ENCODE data around the gene KRT7. TPM values are rescaled to one million over a fixed set of nuclear protein-coding genes. Genes with fewer than 3 reads are reported as not detected.

Gene KRT7
- total RNA-seq, 1 donor from 2014 or later: not detected

DNA sequence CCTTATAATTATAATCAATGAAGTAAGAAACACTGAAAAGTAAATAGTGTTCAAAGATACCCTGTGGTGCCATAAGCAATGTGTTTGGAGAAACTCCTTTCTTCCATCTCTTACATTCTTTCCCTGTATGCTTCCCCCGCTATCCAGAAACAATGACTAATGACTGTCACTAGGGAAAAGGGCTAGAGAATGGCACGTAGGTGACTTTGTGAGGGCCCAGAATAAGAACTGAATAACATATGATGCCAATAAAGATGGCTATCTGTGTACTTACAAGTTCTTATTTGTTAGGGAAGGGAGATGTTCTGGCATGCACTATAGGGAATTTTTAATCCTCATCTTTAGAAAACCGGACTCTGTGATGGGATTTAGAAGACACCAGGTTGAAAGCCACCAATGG lies 4.7 kb upstream of the KRT7 start:
- no peaks in the 10 kb centered on the region for H3K9me3 ChIP-seq (ENCODE audit: control insufficient read depth in 3 of 3, low read length in 3 of 3)
- H3K9ac ChIP-seq (ENCODE audit: low read depth in 1 of 3, low read length in 3 of 3): no peak overlapping the region
- H3K4me1 ChIP-seq (ENCODE audit: control insufficient read depth in 3 of 3, insufficient read depth in 3 of 3, low read length in 3 of 3): peaks cover 19 to 23% (median 19%) of the 10 kb centered on the region in 3 donors
- no peaks in the 10 kb centered on the region for H3K36me3 ChIP-seq (ENCODE audit: control insufficient read depth in 3 of 3, insufficient read depth in 3 of 3, low read length in 3 of 3)
- no peak overlapping the region for H3K27ac ChIP-seq (ENCODE audit: low read depth, low read length)
- no peak overlapping the region for H3K4me3 ChIP-seq (ENCODE audit: low read length in 3 of 3)
- peaks cover 16 to 21% (median 17%) of the 10 kb centered on the region in 3 donors for H3K27me3 ChIP-seq (ENCODE audit: control insufficient read depth in 3 of 3, insufficient read depth in 3 of 3, low read length in 3 of 3)

DNA sequence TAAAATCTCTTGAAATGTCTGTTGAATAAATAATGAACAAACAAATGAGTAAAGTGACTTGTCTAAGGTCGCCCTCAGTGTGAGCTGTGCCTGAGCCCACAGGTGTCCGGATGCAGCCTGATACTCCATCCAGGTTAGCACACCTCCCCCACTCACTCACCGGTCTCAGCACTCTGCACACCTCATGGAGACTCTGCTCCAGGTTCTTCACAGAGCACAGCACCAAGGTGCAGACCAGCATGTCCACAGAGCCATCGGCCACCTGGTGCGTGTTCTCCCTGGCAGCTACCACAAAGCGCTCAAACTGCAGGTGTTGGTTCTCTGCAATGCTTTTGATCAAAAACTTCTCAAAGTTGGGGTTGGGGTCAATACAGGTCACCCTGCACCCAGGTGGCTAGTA lies 4.1 kb upstream of the KRT7 start:
- Histone ChIP-seq H3K4me1 (ENCODE audit: control insufficient read depth in 3 of 3, insufficient read depth in 3 of 3, low read length in 3 of 3) (peaks cover 19 to 23% (median 19%) of the 10 kb centered on the region in 3 donors), H3K27ac (ENCODE audit: low read depth, low read length) (no peak overlapping the region), H3K9me3 (ENCODE audit: control insufficient read depth in 3 of 3, low read length in 3 of 3) (no peaks in the 10 kb centered on the region), H3K36me3 (ENCODE audit: control insufficient read depth in 3 of 3, insufficient read depth in 3 of 3, low read length in 3 of 3) (no peaks in the 10 kb centered on the region), H3K9ac (ENCODE audit: low read depth in 1 of 3, low read length in 3 of 3) (no peak overlapping the region), H3K27me3 (ENCODE audit: control insufficient read depth in 3 of 3, insufficient read depth in 3 of 3, low read length in 3 of 3) (peaks cover 21 to 26% (median 22%) of the 10 kb centered on the region in 3 donors), H3K4me3 (ENCODE audit: low read length in 3 of 3) (no peak overlapping the region)

DNA sequence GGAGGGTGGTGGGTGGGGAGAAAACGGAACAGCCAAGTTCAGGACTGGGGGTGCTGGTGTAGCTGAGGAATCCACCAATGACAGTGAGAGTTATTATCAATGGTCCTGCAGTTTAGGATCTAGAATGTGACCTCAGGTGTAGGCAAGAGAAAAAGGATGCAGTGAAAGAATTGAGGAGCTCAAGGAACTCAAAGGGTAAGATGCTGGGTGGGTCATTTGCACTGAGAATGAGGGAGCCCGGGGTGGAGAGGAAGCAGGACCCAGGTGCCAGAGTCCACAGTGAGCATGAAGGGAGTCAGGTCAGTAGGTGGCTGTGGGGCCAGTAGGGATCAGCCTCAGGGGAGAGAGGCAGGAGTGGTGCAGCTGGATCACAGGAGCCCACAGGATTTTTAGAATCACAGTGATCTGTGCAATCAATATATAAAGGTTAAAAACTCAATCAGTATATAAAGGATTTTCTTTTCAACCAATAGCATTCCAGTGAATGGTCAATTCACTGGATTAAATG lies 3.2 kb upstream of the KRT7 start:
- Histone ChIP-seq H3K4me1 (ENCODE audit: control insufficient read depth in 3 of 3, insufficient read depth in 3 of 3, low read length in 3 of 3) (peaks cover 19 to 23% (median 19%) of the 10 kb centered on the region in 3 donors), H3K9ac (ENCODE audit: low read depth in 1 of 3, low read length in 3 of 3) (no peak overlapping the region), H3K9me3 (ENCODE audit: control insufficient read depth in 3 of 3, low read length in 3 of 3) (no peaks in the 10 kb centered on the region), H3K36me3 (ENCODE audit: control insufficient read depth in 3 of 3, insufficient read depth in 3 of 3, low read length in 3 of 3) (no peaks in the 10 kb centered on the region), H3K27ac (ENCODE audit: low read depth, low read length) (no peak overlapping the region), H3K4me3 (ENCODE audit: low read length in 3 of 3) (no peak overlapping the region), H3K27me3 (ENCODE audit: control insufficient read depth in 3 of 3, insufficient read depth in 3 of 3, low read length in 3 of 3) (peaks cover 22 to 31% (median 27%) of the 10 kb centered on the region in 3 donors)

DNA sequence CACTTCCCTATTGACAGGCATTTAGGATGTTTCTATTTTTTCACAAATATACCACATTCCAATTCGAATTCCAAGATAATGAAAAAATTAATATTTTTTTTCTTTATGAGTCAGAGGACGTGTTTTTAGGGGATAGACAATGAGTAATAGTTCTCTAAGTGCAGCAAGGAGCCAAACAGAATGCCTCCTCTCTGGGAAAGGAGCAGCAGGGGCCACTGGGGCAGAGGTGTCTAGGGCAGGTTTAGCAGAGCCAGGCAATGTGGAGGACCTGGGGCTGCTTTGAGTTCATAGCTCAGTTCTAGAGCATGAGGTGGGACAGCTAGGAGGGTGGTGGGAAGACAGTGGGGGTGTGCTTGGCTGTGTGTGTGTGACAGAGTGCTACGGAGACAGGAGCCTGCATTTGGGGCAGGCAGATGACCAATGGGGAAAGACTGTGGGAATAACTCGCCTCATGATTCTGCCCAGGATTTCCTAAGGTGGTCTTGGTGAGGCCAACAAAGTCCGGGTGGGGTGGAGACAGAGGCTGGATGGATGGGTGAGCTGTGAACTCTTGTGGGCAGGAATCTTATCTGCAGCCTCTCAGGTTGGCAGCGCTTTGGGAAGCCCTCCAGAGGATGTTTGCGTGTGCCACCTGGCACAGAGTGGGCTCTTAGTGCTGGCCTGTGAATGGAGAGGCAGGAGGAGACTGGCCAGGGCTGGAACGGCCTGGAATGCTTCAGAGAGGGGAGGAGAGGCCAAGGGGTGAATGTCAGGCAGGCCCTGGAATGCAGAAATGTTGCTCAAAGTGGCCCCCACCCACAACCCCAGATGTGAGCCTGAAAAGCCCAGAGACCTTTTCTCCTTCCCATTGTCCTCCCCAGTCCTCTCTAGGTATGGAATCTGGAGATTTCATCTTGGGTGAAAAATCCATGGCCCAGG lies 2.4 kb upstream of the KRT7 start:
- H3K4me1 ChIP-seq (ENCODE audit: control insufficient read depth in 3 of 3, insufficient read depth in 3 of 3, low read length in 3 of 3): peaks cover 19 to 23% (median 19%) of the 10 kb centered on the region in 3 donors
- H3K27me3 ChIP-seq (ENCODE audit: control insufficient read depth in 3 of 3, insufficient read depth in 3 of 3, low read length in 3 of 3): peaks cover 25 to 39% (median 33%) of the 10 kb centered on the region in 3 donors
- H3K4me3 ChIP-seq (ENCODE audit: low read length in 3 of 3): no peak overlapping the region
- no peak overlapping the region for H3K9ac ChIP-seq (ENCODE audit: low read depth in 1 of 3, low read length in 3 of 3)
- H3K9me3 ChIP-seq (ENCODE audit: control insufficient read depth in 3 of 3, low read length in 3 of 3): no peaks in the 10 kb centered on the region
- no peak overlapping the region for H3K27ac ChIP-seq (ENCODE audit: low read depth, low read length)
- no peaks in the 10 kb centered on the region for H3K36me3 ChIP-seq (ENCODE audit: control insufficient read depth in 3 of 3, insufficient read depth in 3 of 3, low read length in 3 of 3)

DNA sequence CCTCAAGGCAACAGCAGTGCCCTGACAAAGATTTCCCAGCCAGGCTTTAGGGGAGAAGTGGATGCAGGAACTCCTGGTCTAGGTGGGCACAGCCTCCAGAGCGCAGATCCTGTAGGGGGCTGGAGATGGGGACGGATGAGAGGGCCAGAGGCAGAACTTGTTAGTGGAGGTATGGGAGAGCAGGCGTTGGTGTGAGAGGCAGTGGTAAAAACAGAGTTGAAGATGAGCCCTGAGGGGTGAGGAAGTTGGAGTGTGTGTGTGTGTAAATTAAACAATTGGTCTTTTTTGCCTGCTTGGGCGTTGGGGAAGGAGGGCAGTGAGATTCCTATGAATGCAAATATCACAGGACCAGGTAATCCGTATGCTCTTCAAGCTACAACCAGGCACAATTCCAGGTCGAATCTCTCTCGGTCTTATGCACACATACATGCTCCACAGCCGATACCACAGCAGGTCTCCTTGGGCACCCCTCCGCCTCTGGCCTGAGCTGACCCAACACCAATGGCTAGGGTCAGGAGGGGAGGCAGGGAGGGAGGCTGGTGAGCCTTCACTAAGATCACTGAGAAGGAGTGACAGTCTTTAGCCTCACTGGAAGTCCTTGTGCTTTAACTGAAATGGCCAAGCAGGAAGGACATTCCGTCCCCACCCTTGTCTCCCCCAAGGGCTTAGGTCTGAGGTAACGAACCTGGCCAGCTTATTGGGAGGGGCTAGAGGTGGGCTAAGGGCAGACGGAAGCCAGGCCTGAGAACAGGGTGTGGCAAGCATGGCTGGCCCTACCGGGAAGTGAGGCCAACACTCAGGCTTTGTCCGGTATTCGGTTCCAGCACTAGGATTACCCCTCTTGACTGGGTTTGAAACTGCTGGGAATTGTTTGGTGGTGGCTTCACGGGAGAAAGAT lies 1.5 kb upstream of the KRT7 start:
- Histone ChIP-seq H3K27ac (ENCODE audit: low read depth, low read length) (no peak overlapping the region), H3K9ac (ENCODE audit: low read depth in 1 of 3, low read length in 3 of 3) (no peak overlapping the region), H3K4me1 (ENCODE audit: control insufficient read depth in 3 of 3, insufficient read depth in 3 of 3, low read length in 3 of 3) (peaks cover 19 to 23% (median 19%) of the 10 kb centered on the region in 3 donors), H3K36me3 (ENCODE audit: control insufficient read depth in 3 of 3, insufficient read depth in 3 of 3, low read length in 3 of 3) (no peaks in the 10 kb centered on the region), H3K27me3 (ENCODE audit: control insufficient read depth in 3 of 3, insufficient read depth in 3 of 3, low read length in 3 of 3) (peaks cover 25 to 41% (median 38%) of the 10 kb centered on the region in 3 donors), H3K4me3 (ENCODE audit: low read length in 3 of 3) (no peak overlapping the region), H3K9me3 (ENCODE audit: control insufficient read depth in 3 of 3, low read length in 3 of 3) (no peaks in the 10 kb centered on the region)

DNA sequence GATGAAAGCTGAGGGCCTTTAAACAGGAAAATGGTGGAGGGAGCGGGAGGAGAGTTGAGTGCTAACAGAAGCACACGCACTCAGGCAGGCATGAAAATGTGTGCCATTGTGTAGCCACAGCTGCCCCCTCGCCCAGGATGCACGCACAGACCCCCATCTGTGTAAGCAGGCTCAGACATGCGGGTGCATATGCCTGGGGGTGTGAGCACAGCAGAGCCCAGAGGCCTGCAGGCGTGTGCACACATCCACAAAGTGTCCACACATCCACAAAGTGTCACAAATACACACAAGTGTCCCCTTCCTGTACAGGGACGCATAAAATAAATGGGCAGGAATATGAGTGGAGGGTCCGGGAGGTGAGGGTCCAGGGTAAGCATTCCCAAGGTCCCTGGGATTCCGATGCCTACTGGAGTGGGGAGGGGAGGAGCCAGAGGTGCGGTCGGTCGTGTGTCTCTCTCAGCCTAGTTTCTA lies 805 bp upstream of the KRT7 start:
- Histone ChIP-seq H3K4me3 (ENCODE audit: low read length in 3 of 3) (no peak overlapping the region), H3K27ac (ENCODE audit: low read depth, low read length) (no peak overlapping the region), H3K9me3 (ENCODE audit: control insufficient read depth in 3 of 3, low read length in 3 of 3) (no peaks in the 10 kb centered on the region), H3K4me1 (ENCODE audit: control insufficient read depth in 3 of 3, insufficient read depth in 3 of 3, low read length in 3 of 3) (peaks cover 19 to 23% (median 19%) of the 10 kb centered on the region in 3 donors), H3K27me3 (ENCODE audit: control insufficient read depth in 3 of 3, insufficient read depth in 3 of 3, low read length in 3 of 3) (peaks cover 25 to 41% (median 38%) of the 10 kb centered on the region in 3 donors), H3K36me3 (ENCODE audit: control insufficient read depth in 3 of 3, insufficient read depth in 3 of 3, low read length in 3 of 3) (no peaks in the 10 kb centered on the region), H3K9ac (ENCODE audit: low read depth in 1 of 3, low read length in 3 of 3) (no peak overlapping the region)

DNA sequence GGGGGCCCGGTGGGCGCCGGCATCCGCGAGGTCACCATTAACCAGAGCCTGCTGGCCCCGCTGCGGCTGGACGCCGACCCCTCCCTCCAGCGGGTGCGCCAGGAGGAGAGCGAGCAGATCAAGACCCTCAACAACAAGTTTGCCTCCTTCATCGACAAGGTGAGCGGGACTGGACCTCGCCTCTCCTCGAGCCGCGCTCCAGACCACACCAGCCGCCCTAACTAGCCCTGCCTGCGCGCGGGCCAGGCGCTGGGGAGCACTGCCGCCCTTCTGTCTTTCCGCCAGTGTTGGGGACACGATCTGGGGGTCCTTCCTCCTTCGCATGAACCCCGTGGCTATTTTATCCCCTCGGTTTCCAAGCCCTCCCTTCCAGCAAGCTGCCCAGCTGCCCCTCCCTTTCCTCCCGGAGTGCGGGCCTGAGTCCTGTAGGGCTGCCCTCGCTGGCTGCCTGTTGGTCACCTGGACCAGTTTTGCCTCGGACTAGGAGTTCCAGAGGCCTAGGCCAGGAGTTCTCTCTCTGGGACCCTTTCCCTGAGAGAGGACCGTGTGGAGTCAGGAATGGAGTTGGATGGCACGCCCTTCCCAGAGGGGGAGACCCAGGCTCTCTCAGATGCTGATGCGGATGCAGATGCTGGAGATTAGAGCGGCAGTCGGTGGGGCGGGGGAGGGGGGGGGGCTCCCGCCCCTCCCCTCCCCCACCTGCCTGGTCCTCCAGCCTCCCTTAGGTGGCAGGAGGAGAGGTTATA lies 592 bp downstream of the KRT7 start:
- H3K9ac ChIP-seq (ENCODE audit: low read depth in 1 of 3, low read length in 3 of 3): no peak overlapping the region
- no peak overlapping the region for H3K4me3 ChIP-seq (ENCODE audit: low read length in 3 of 3)
- H3K36me3 ChIP-seq (ENCODE audit: control insufficient read depth in 3 of 3, insufficient read depth in 3 of 3, low read length in 3 of 3): no peaks in the 10 kb centered on the region
- H3K27ac ChIP-seq (ENCODE audit: low read depth, low read length): no peak overlapping the region
- H3K4me1 ChIP-seq (ENCODE audit: control insufficient read depth in 3 of 3, insufficient read depth in 3 of 3, low read length in 3 of 3): peaks cover 19 to 23% (median 19%) of the 10 kb centered on the region in 3 donors
- H3K9me3 ChIP-seq (ENCODE audit: control insufficient read depth in 3 of 3, low read length in 3 of 3): no peaks in the 10 kb centered on the region
- peaks cover 25 to 41% (median 38%) of the 10 kb centered on the region in 3 donors for H3K27me3 ChIP-seq (ENCODE audit: control insufficient read depth in 3 of 3, insufficient read depth in 3 of 3, low read length in 3 of 3)

DNA sequence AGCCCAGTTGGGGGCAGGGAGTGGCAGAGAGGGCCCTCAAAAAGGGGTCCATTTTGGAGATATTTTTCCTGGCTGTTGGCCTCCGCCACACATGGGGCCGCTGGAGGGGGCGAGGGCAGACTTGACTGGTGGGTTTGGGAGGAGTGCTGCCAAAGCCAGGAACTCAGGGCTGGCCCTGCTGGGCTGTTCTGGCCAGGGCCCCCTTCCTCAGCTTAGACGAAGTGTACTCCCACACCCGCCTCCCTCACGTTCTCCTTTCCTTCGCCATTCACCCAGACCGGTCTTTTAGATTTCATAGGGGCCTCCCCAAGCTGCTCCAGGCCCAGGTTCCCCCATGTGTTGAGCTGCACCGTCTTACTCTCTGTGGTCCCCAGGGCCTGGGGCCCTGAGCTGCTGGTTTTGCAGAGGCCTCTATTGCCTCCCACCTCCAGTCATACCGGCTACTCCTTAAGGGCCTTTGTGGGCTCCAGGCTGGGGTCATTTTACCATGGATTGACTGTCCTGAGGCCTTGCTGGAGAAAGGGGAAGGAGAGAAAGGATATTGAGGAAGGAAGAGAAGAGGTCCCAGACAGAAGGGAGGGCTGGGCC lies 1.3 kb downstream of the KRT7 start:
- H3K36me3 ChIP-seq (ENCODE audit: control insufficient read depth in 3 of 3, insufficient read depth in 3 of 3, low read length in 3 of 3): no peaks in the 10 kb centered on the region
- peaks cover 19 to 23% (median 19%) of the 10 kb centered on the region in 3 donors for H3K4me1 ChIP-seq (ENCODE audit: control insufficient read depth in 3 of 3, insufficient read depth in 3 of 3, low read length in 3 of 3)
- H3K4me3 ChIP-seq (ENCODE audit: low read length in 3 of 3): no peak overlapping the region
- H3K9ac ChIP-seq (ENCODE audit: low read depth in 1 of 3, low read length in 3 of 3): no peak overlapping the region
- H3K27ac ChIP-seq (ENCODE audit: low read depth, low read length): no peak overlapping the region
- no peaks in the 10 kb centered on the region for H3K9me3 ChIP-seq (ENCODE audit: control insufficient read depth in 3 of 3, low read length in 3 of 3)
- H3K27me3 ChIP-seq (ENCODE audit: control insufficient read depth in 3 of 3, insufficient read depth in 3 of 3, low read length in 3 of 3): peaks cover 25 to 40% (median 38%) of the 10 kb centered on the region in 3 donors
